GM12865 (cell line): ENCODE measurements around the gene DOCK2.
"Not testable (repeated sequence)": the region's sequence is repeated elsewhere in the genome, so short reads cannot be mapped to it uniquely, and the experiment has no call there.

Experiments used
- DNase-seq: peaks from one replicate; pipeline ENCODE4 v3.0.0; 2010; ENCODE audit warnings: low read depth
- H3K4me3 ChIP-seq: 2 replicates; pipeline ENCODE4 v1.5.1; 2011; ENCODE audit warnings: mild to moderate bottlenecking, low read depth, low read length, control low read depth
- CTCF ChIP-seq: IDR thresholded peaks from 2 replicates; pipeline ENCODE4 v1.5.1; 2011; ENCODE audit warnings: low read length, control low read depth, low read depth, inconsistent platforms; ENCODE audit not compliant: insufficient read depth; ENCODE audit errors: missing control alignments

The DOCK2 gene

GRCh38 chr5:169723103-169723831 is 86.2 kb downstream of the DOCK2 start:
- no peak for TF ChIP-seq CTCF
- DNase-seq, result no peak
- no peak overlapping the region for H3K4me3 ChIP-seq

GRCh38 chr5:169724303-169725087 is 87.4 kb downstream of the DOCK2 start:
- no peak for TF ChIP-seq CTCF
- DNase-seq, result no peak
- no peak overlapping the region for H3K4me3 ChIP-seq

GRCh38 chr5:169725665-169726064 is 88.6 kb downstream of the DOCK2 start:
- DNase-seq, H3K4me3 ChIP-seq: not testable (repeated sequence)

GRCh38 chr5:169728418-169728817 is 91.3 kb downstream of the DOCK2 start:
- no peak overlapping the region for H3K4me3 ChIP-seq
- DNase-seq, result no peak
- TF ChIP-seq CTCF, result no peak

GRCh38 chr5:169731221-169731620 is 94.1 kb downstream of the DOCK2 start:
- no peak overlapping the region for H3K4me3 ChIP-seq
- DNase-seq, result no peak
- no peak for TF ChIP-seq CTCF

GRCh38 chr5:169732841-169733240 is 95.8 kb downstream of the DOCK2 start:
- TF ChIP-seq CTCF, result no peak
- no peak for DNase-seq
- no peak overlapping the region for H3K4me3 ChIP-seq

- no peak for DNase-seq
- no peak overlapping the region for H3K4me3 ChIP-seq
- TF ChIP-seq CTCF, result no peak
These were observed 98.8 kb downstream of the DOCK2 start for GRCh38 chr5:169735913-169736312.
